ENCODE measurements around the gene GNAS.

Gene GNAS

GRCh38 chr20:58882704-58883089, 30.2 kb downstream of the GNAS start:
- DNase-seq (ENCODE audit: low read depth), result no peak

GRCh38 chr20:58883241-58883691, 30.8 kb downstream of the GNAS start:
- no peak for DNase-seq (ENCODE audit: low read depth)

GRCh38 chr20:58884966-58885365, 32.5 kb downstream of the GNAS start:
- no peak for DNase-seq (ENCODE audit: low read depth)

- no peak for DNase-seq (ENCODE audit: low read depth)
These were observed 34.0 kb downstream of the GNAS start for GRCh38 chr20:58886546-58886945.

- no peak for DNase-seq (ENCODE audit: low read depth)
These were observed 35.6 kb downstream of the GNAS start for GRCh38 chr20:58888103-58888502.

GRCh38 chr20:58888521-58889333, 36.2 kb downstream of the GNAS start:
- peak; percentile 75 for DNase-seq (ENCODE audit: low read depth)

- DNase-seq (ENCODE audit: low read depth), result no peak
These were observed 36.8 kb downstream of the GNAS start for GRCh38 chr20:58889334-58889760.

GRCh38 chr20:58889798-58890517, 37.4 kb downstream of the GNAS start:
- no peak for DNase-seq (ENCODE audit: low read depth)

- no peak for DNase-seq (ENCODE audit: low read depth)
These were observed 38.1 kb downstream of the GNAS start for GRCh38 chr20:58890518-58891085.

GRCh38 chr20:58891086-58891717, 38.7 kb downstream of the GNAS start:
- DNase-seq (ENCODE audit: low read depth), result no peak

- DNase-seq (ENCODE audit: low read depth), result no peak
These were observed 39.2 kb downstream of the GNAS start for GRCh38 chr20:58891718-58892140.

GRCh38 chr20:58892141-58892931, 39.8 kb downstream of the GNAS start:
- DNase-seq (ENCODE audit: low read depth), result peak; percentile 68

GRCh38 chr20:58892932-58893224, 40.4 kb downstream of the GNAS start:
- no peak for DNase-seq (ENCODE audit: low read depth)

- DNase-seq (ENCODE audit: low read depth), result no peak
These were observed 41.0 kb downstream of the GNAS start for GRCh38 chr20:58893355-58894120.

- no peak for DNase-seq (ENCODE audit: low read depth)
These were observed 42.3 kb downstream of the GNAS start for GRCh38 chr20:58894652-58895447.

GRCh38 chr20:58895448-58896180, 43.1 kb downstream of the GNAS start:
- DNase-seq (ENCODE audit: low read depth), result no peak

GRCh38 chr20:58896820-58897219, 44.3 kb downstream of the GNAS start:
- no peak for DNase-seq (ENCODE audit: low read depth)

- DNase-seq (ENCODE audit: low read depth), result no peak
These were observed 45.0 kb downstream of the GNAS start for GRCh38 chr20:58897488-58897887.

GRCh38 chr20:58898629-58899408, 46.3 kb downstream of the GNAS start:
- no peak for DNase-seq (ENCODE audit: low read depth)
